GM10266 (cell line): Measurements from ENCODE around the gene MSRB3.

ENCODE experiments used
- DNase-seq: peaks from one replicate; pipeline ENCODE4 v3.0.0; 2012; ENCODE audit errors: extremely low spot score
- TF ChIP-seq, protein P1 (sequence below): IDR thresholded peaks from 2 replicates; pipeline ENCODE4 v1.5.1; 2012; ENCODE audit warnings: mild to moderate bottlenecking, low read depth; ENCODE audit not compliant: control insufficient read depth, insufficient read depth; ENCODE audit errors: missing control alignments

MSRB3 gene

GRCh38 chr12:65430006-65430405 is 151.5 kb downstream of the MSRB3 start:
- no peak for DNase-seq
- TF ChIP-seq, protein P1, sequence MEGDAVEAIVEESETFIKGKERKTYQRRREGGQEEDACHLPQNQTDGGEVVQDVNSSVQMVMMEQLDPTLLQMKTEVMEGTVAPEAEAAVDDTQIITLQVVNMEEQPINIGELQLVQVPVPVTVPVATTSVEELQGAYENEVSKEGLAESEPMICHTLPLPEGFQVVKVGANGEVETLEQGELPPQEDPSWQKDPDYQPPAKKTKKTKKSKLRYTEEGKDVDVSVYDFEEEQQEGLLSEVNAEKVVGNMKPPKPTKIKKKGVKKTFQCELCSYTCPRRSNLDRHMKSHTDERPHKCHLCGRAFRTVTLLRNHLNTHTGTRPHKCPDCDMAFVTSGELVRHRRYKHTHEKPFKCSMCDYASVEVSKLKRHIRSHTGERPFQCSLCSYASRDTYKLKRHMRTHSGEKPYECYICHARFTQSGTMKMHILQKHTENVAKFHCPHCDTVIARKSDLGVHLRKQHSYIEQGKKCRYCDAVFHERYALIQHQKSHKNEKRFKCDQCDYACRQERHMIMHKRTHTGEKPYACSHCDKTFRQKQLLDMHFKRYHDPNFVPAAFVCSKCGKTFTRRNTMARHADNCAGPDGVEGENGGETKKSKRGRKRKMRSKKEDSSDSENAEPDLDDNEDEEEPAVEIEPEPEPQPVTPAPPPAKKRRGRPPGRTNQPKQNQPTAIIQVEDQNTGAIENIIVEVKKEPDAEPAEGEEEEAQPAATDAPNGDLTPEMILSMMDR, result no peak

DNA sequence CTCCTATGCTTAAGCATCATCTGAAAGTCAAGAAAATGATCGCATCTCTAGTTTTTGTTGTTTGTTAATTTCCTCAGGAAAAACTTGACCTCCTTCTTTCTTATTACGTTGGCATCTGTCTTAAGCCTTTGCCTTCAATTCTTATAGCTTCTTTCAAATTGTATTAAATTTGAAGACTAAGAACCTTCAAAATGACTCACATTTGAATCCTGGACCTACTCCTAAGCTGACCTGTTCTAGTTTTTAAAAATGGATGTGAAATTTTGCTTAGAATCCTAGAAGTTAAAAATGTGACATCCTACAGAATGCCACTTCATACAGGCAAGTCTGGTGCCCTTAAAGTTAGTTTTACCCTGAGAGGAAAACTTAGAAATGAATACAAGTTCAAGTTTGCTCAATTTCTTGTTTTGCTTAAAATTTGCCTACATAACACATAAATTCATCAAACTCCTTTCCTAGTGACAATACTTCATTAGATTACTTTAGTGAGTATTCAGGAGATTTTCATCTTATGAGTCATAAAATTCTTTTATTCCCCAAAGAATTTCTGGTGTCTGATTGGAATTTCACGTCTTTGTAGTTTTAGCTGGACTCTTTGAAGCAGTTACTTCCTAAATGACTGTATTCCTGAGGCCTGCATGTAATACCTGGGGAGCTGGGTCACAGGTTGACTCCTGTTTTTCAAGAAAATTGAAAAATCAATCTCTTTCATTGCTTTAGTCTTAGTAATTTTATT is 152.3 kb downstream of the MSRB3 start:
- TF ChIP-seq, protein P1, result no peak
- no peak for DNase-seq

GRCh38 chr12:65432114-65432513 is 153.6 kb downstream of the MSRB3 start:
- DNase-seq, result no peak
- TF ChIP-seq, protein P1, result no peak

- TF ChIP-seq, protein P1, result no peak
Measured at GRCh38 chr12:65432651-65433050, 154.2 kb downstream of the MSRB3 start.

DNA sequence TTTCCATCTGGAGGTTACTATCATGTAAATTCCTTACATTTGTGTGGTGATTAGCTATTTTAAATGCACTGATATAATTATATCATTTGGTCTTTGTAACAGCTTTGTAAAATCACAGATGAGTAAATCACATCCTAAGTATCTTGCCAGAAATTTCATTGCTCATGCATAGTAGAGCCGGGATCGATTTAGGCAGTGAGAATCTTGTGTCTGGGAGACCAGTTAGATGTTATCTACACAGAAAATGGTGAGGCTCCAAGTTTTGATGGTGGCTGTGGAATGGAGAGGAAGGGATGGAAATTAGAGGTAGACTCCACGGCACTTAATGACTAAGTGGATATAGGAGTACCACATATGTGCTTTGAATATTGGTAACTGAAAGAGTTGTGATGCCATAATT is 156.3 kb downstream of the MSRB3 start:
- TF ChIP-seq, protein P1, result no peak
- DNase-seq, result no peak

More at GRCh38 chr12:65432651-65433050, 154.2 kb downstream of the MSRB3 start:
- no peak for DNase-seq

DNA sequence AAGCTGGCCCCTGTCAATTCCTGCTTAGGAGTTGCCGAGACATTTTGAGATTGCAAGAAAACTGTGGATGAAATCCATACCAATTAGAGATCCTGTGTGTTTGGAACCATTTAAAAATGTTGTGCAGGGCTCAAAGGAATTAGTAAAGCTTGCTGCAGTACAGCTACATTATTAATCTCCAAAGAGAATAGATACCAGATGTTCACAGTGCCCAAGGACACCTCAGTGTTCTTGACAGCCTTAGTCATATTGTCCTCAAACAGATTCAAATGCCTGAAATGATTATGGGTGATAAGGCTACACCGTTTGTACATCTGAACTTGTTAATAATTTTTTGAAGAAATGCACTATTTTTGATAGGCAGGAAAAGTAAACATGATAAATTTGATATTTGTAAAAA is 164.6 kb downstream of the MSRB3 start:
- TF ChIP-seq, protein P1, result no peak
- DNase-seq, result no peak

- no peak for DNase-seq
- TF ChIP-seq, protein P1, result no peak
Measured at GRCh38 chr12:65444996-65445395, 166.5 kb downstream of the MSRB3 start.
